GM18505 (cell line): ENCODE measurements around the gene HLA-DOB.
"Not testable (repeated sequence)": the region's sequence is repeated elsewhere in the genome, so short reads cannot be mapped to it uniquely, and the experiment has no call there.

ENCODE experiments used
- ATAC-seq: cut with Tn5 transposase; IDR thresholded peaks from one replicate; pipeline ENCODE4 v1.9.1; 2021; ENCODE audit not compliant: unreplicated experiment
- POLR2A ChIP-seq: IDR thresholded peaks from 4 replicates; pipeline ENCODE4 v1.6.1; 2011; ENCODE audit warnings: borderline replicate concordance; ENCODE audit not compliant: insufficient read depth, insufficient read length; ENCODE audit errors: extremely low read depth

The HLA-DOB gene

GRCh38 chr6:32815996-32816395, 806 bp downstream of the HLA-DOB start:
- peak; percentile 39 for ATAC-seq
- TF ChIP-seq POLR2A: peak; percentile 48

GRCh38 chr6:32815115-32815514, 1.7 kb downstream of the HLA-DOB start:
- no peak for TF ChIP-seq POLR2A
- ATAC-seq: no peak

DNA sequence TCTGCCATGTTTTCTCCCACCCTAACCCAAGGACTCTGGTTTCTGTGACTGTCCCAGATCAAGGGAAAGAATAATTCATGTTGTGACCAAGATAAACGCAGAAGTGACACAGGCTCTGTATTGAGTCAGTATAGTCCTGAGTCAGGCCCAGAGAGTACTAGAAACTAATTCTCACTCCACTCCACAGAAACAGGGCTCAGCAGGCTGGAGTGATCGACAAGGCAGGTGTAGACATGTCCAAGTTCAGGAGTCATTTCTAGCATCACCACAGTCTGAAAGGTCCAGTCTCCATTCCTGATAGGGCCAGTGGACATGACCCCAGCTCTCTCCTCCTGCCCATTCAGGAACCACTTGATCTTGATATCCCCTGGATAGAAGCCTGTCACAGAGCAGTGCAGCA, 2.7 kb downstream of the HLA-DOB start:
- TF ChIP-seq POLR2A: no peak
- no peak for ATAC-seq

DNA sequence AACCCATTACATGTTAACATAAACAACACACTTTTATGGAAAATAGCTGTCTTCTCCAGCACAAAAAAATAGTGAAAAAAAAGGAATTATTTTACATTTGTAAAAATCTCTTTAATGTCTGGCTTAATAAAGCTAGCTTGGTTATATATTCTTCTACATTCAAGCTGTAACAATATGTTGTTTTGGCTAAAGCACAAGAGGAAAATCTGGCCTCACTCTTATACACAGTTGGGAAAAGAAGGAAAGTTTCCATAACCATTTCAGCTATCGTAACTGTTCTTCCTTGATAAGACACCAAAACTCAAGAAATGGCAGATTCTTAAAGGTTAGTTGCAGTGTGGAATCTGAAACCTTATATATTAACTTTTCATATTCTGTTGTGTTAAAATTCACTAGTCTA, 7.6 kb downstream of the HLA-DOB start:
- no peak for ATAC-seq
- no peak for TF ChIP-seq POLR2A

- TF ChIP-seq POLR2A: peak; percentile 30
- no peak for ATAC-seq
Observed at GRCh38 chr6:32807020-32807580, 9.7 kb downstream of the HLA-DOB start.

DNA sequence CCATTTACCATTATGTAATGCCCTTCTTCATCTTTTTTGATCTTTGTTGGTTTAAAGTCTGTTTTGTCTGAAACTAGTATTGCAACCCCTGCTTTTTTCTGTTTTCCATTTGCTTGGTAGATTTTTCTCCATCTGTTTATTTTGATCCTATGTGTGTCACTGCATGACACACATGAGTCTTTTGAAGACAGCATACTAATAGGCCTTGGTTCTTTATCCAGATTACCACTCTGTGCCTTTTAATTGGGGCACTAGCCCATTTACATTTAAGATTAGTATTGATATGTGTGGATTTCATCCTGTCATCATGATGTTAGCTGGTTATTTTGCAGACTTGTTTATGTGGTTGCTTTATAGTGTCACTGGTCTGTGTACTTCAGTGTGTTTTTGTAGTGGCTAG, 11.4 kb downstream of the HLA-DOB start:
- not testable (repeated sequence) for ATAC-seq

GRCh38 chr6:32803416-32803815, 13.4 kb downstream of the HLA-DOB start:
- no peak for ATAC-seq
- no peak for TF ChIP-seq POLR2A

GRCh38 chr6:32799740-32800139, 17.1 kb downstream of the HLA-DOB start:
- TF ChIP-seq POLR2A: no peak
- ATAC-seq: no peak

DNA sequence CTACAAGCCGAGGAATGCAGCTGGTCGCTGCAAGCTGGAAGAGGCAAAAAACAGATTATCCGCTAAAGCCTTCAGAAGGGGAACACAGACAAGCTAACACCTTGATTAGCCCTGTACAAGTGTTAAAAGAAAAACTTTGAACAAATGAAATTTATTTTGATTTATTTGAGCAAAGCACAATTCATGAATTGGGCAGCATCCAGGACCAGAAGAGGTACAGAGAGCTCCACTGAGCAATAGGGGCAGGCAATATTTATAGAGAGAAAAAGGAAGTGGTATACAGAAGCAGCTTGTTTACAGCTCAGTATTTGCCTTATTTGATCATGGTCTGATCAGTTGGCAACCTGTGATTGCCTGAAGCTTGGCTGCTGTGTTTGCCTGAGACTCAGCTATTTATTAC, 17.6 kb downstream of the HLA-DOB start:
- TF ChIP-seq POLR2A: no peak
- ATAC-seq: no peak

GRCh38 chr6:32796848-32797776, 19.7 kb downstream of the HLA-DOB start:
- no peak for TF ChIP-seq POLR2A
- ATAC-seq: no peak

- no peak for TF ChIP-seq POLR2A
- no peak for ATAC-seq
Observed at GRCh38 chr6:32794510-32794909, 22.3 kb downstream of the HLA-DOB start.

DNA sequence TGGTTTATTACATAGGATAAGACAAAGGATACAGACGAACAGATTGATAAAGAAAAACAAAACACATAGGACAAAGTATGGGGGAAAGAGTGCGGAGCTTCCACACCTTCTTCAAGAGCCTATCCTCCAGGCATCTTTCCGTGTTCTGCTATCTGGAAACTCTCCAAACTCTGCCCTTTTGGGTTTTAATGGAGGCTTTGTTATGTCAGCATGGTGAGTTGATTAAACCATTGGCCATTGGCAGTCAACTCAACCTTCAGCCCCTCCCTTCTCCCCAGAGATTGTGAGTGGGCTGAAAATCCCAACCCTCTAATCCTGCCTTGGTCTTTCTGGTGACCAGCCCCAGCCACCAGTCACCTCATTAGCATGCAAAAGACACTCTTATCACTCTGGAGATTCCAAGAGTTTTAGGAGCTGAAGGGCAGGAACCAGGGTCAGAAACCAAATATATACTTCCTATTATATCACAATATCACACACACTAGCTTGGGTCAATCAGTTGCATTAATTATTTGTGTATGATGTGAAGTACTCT, 23.8 kb downstream of the HLA-DOB start:
- ATAC-seq: no peak
- no peak for TF ChIP-seq POLR2A

- no peak for TF ChIP-seq POLR2A
- ATAC-seq: no peak
Observed at GRCh38 chr6:32790306-32790705, 26.5 kb downstream of the HLA-DOB start.
